ENCODE data around the gene MAP1LC3A.

MAP1LC3A gene

GRCh38 chr20:34549929-34550305 is 8.6 kb upstream of the MAP1LC3A start:
- DNase-seq: no peak

DNA sequence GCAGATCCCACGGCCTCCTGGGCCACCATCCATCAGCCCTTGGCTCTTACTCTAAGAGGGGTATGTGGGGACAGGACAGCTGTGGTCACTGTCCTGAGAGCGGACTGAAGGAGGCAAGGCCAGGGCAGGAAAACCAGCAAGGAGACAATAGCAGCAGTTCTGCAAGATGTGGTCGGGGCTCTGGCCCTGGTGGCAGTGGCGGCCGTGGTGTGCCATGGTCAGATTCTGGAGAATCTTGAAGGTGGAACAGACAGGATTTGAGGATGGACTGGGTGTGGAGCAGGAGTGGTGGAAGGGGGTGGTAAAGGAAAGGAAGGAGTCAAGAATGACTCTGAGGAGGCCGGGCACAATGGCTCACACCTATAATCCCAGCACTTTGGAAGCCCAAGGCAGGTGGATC is 5.9 kb upstream of the MAP1LC3A start:
- DNase-seq: no peak

DNA sequence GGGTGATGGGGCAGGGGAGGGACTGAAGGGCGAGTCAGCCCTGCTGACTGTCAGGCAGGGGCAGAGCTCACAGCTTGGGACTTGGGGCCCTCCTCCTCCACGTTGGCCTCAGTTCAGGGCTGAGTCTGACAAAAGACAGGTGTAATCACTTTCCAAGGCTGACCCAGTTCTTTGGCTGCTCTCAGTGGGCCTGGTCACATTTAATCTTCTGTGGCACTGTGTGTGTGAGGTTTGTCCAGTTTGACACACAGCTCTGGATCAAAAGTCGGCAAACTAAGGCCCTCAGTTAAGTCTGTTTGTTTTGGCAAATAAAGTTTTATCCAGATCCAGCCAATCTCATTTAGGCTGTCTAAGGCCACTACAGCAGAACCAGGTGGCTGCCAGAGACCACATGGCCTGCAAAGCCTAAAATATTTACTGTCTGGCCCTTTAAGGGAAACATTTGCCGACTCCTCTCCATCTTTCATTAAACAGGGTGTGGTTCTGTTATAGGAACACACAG is 5.1 kb upstream of the MAP1LC3A start:
- peak; percentile 18 to 23 for DNase-seq

DNA sequence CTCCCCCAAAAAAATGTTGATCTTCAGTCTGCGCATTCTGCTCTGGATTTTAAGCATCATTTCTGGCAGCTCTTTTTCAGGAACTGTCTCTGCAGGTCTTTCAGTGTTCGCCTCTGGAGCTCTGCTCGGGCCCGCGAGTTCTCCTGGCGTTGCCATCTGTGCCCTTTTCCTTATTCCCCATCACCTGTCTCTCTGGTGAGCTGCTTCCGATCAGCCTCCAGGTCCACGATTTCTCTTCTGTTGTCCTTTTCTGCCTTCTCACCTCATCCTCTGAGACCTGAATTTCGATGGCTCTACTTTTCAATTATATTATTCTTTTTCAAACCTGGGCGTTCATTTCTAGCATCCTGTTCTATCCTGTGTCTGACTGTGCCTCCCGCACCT is 590 bp upstream of the MAP1LC3A start:
- DNase-seq: peak; percentile 37 to 62

- DNase-seq: peak in 1 of 2 experiments; percentile 17
These were observed 1.0 kb downstream of the MAP1LC3A start for GRCh38 chr20:34559311-34560140.

GRCh38 chr20:34560141-34560523 is 1.6 kb downstream of the MAP1LC3A start:
- DNase-seq: no peak

DNA sequence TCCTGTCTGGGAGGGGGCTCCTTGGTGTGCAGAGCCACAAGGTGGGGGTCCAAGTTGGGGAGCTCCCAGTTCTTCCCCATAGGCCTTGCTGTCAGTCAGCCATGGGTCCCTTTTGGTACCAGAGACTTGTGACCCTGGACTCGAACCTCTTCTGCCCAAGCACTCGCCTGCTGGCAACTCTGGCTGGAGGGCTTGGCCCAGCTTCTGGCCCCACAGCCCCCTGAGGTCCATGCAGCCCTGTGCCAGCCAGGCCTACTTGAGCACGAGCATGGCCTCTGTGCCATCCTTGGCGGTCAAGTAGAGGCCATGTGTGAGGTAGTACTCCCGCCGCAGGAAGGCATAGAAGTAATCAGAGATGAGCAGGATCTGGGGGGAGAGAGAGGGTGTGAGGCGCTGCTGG is 2.1 kb downstream of the MAP1LC3A start:
- no peak for DNase-seq

- no peak for DNase-seq
These were observed 3.1 kb downstream of the MAP1LC3A start for GRCh38 chr20:34561661-34562060.

GRCh38 chr20:34562641-34563040 is 4.1 kb downstream of the MAP1LC3A start:
- DNase-seq: peak in 1 of 2 experiments; percentile 51

GRCh38 chr20:34564833-34565232 is 6.3 kb downstream of the MAP1LC3A start:
- no peak for DNase-seq

DNA sequence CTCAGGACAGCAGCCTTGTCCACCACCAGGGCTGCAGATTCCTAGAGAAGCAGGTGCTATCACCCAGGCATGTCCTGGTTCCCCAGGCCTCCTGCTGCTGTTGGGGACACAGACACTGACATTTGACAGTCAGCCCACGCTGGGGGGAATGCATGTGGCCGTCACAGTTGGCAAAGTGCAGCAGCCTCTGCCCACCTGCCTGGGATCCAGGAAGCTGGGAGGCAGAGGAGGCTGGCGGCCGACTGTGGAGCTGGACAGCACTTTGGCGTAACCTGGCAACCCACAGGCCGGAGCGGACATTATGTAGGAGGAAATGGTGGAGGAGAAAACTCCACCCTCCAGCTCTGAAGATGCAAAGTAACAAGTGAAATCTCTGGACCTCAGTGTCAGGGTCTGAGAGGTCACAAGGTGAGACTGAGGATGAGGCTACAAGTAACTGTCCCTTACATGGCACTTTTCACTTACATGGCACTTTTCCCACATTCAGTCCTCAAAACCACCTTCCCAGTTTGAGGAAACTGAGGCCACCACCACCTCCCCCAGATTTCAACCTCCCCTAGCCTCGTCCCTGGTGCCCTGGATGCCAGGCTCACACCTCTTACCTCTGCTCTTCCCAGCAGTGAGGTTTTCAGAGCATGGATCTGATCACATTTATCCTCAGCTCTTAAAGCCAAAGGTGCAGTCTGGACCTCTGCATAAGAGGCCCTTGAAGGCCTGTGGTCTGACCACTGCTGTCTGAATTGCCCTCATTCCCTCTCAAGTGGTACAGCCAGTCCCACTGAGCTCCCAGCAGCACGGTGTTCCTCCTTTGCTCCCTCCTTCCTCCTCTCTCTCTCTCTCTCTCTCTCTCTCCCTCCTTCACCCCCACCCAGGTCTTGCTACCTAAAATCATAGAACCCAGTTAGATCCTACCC is 8.7 kb downstream of the MAP1LC3A start:
- DNase-seq: no peak

- DNase-seq: no peak
These were observed 9.7 kb downstream of the MAP1LC3A start for GRCh38 chr20:34567892-34568865.

DNA sequence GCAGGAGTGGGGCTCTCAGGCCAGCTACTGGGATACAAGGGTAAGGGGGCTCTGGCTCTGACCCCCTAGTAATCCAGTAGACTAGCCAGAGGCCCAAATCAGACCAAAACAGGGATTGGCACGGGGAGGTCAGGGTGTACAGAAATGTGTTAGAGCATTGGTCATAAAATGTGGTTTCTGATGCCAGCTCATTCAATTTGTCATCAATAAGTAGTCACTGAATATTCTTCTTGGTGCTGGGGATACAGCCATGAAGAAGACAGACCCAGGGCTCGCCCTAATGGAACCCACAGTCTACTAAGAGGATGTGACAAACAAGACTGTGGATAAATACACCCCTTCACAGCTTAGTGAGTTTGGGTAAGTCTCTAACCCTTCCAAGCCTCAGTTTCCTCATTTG is 11.1 kb downstream of the MAP1LC3A start:
- DNase-seq: no peak

GRCh38 chr20:34570859-34571306 is 12.4 kb downstream of the MAP1LC3A start:
- no peak for DNase-seq

DNA sequence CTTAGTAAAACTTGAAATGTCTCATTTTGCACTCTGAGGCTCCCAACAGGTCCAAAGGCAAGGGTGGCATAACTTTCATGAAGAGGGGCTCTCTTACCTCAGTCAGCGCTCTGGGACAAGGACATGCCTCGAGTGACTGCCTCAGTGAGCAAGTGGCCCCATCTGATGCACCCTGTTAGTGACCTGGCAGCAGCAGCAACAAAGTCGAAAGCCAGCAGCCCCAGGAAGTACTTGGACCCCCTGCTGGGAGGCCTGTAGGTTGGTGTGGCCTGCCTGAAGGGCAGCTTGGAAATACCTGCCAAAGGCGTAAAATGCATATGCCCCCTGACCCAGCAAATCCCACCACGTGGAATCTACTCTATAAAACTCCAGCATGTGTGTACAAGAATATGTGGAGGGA is 13.2 kb downstream of the MAP1LC3A start:
- DNase-seq: no peak

DNA sequence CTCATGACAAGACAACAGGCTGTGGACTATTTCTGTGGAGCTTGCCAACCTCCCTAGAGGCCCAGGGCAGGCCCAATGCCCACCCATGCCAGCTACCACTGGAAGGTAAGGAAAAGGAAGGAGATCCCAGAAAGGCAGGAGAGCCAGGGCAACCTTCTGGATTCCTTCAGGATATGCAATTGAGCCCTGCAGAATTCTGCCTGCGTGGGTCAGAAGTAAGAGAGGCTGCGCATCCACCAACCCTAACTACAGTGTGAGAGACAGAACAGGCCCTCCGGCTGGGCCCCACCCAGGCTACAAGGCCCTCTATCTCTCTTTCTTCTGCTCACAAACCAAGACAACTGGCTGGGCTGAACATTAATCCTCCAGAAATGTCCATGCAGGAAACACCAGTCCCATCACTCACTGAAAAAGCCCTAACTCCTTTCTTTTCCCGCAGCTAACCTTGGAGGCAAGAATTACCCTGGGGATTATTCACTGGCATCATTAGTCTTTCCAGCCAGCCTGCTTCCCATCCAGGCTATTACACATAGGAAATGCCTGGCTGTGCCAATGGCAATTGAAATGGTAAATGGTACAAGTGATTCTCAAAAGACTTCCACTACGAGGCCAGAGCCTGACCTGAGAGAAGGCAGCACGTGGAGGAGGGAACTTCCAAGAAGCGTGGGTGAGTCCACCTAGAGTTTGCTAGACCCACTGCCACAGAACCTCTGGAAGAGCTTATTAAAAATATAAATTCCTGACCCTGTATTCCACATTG is 15.2 kb downstream of the MAP1LC3A start:
- no peak for DNase-seq

DNA sequence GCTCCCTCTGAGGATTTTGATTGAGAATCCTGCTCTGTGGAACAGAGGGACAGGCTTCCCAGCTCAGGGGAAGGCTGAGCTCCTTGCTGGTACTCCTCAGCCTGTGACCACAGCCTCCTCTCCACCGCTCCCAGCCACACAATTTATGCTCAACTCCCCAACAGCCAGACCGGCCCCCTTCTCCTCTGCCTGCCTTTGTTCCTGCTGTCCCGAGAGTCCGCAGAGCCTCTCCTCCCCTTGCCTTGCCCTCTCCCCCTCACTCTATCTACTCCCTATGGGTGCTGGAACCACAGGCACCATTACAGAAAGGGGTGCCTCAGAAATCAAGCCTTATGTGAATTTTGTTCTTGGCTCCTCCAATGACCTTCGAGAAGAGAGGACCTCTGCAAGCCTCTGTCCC is 15.9 kb downstream of the MAP1LC3A start:
- no peak for DNase-seq

GRCh38 chr20:34574861-34575260 is 16.3 kb downstream of the MAP1LC3A start:
- DNase-seq: no peak

- no peak for DNase-seq
These were observed 16.8 kb downstream of the MAP1LC3A start for GRCh38 chr20:34575271-34575670.

GRCh38 chr20:34575756-34576155 is 17.2 kb downstream of the MAP1LC3A start:
- DNase-seq: no peak

DNA sequence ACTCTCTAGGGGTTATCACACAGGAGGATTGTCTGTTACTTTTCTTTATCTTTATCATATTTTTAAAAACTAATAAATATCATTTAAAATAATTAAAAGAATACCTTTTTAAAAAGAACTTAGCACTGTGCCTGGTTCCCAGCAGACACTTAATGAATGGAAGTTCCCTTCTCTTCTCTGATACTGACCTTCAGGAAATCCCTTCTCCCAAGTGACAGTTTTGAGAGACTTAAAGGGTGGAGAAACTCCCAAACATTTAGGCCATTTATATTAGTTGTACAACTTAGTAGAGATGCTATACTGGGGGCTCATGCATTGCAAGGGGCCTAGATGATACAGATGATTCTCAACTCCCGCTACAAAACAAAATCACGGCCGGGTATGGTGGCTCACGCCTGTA is 18.5 kb downstream of the MAP1LC3A start:
- no peak for DNase-seq

- DNase-seq: no peak
These were observed 19.5 kb downstream of the MAP1LC3A start for GRCh38 chr20:34578025-34578424.
